B cell (primary cell): ENCODE measurements around the gene CLDN6.

ENCODE experiments used
- EZH2 ChIP-seq: IDR thresholded peaks from 2 replicates; pipeline ENCODE4 v1.6.1; 2012; ENCODE audit warnings: borderline replicate concordance, low read depth, mild to moderate bottlenecking, moderate library complexity, low read length; ENCODE audit not compliant: insufficient read depth, poor library complexity, severe bottlenecking
- TF ChIP-seq, protein P1 (sequence below): fragments of 200-600 bp; IDR thresholded peaks from one replicate; pipeline ENCODE4 v1.8.0; 2022; ENCODE audit warnings: antibody characterized with exemption, mild to moderate bottlenecking

DNA sequence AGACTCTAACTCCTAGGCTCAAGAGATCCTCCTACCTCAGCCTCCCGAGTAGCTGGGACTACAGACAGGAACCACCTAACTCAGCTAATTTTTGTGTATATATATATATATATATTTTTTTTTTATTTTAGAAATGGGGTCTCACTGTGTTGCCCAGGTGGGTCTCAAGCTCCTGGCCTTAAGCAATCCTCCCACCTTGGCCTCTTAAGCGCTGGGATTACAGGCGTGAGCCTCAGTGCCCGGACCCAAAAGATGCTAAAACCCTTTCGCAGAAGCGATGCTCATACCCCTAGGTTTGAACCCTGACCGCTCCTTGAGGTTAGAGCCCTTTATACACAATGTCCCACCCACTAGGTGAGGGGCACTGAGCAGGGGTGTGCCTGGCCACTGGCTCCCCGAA lies 7.5 kb downstream of the CLDN6 start:
- TF ChIP-seq, protein P1, sequence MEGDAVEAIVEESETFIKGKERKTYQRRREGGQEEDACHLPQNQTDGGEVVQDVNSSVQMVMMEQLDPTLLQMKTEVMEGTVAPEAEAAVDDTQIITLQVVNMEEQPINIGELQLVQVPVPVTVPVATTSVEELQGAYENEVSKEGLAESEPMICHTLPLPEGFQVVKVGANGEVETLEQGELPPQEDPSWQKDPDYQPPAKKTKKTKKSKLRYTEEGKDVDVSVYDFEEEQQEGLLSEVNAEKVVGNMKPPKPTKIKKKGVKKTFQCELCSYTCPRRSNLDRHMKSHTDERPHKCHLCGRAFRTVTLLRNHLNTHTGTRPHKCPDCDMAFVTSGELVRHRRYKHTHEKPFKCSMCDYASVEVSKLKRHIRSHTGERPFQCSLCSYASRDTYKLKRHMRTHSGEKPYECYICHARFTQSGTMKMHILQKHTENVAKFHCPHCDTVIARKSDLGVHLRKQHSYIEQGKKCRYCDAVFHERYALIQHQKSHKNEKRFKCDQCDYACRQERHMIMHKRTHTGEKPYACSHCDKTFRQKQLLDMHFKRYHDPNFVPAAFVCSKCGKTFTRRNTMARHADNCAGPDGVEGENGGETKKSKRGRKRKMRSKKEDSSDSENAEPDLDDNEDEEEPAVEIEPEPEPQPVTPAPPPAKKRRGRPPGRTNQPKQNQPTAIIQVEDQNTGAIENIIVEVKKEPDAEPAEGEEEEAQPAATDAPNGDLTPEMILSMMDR, result no peak
- no peak for TF ChIP-seq EZH2
